ENCODE data around the gene RAD21L1.

Gene RAD21L1

GRCh38 chr20:1296117-1296610, 70.3 kb downstream of the RAD21L1 start:
- DNase-seq (ENCODE audit: low read depth) = no peak

- DNase-seq (ENCODE audit: low read depth) = no peak
These were observed 71.1 kb downstream of the RAD21L1 start for GRCh38 chr20:1296922-1297321.

GRCh38 chr20:1297486-1297885, 71.6 kb downstream of the RAD21L1 start:
- DNase-seq (ENCODE audit: low read depth) = no peak

GRCh38 chr20:1298166-1298565, 72.3 kb downstream of the RAD21L1 start:
- DNase-seq (ENCODE audit: low read depth) = no peak

- no peak for DNase-seq (ENCODE audit: low read depth)
These were observed 73.2 kb downstream of the RAD21L1 start for GRCh38 chr20:1298888-1299511.

GRCh38 chr20:1299522-1299921, 73.7 kb downstream of the RAD21L1 start:
- DNase-seq (ENCODE audit: low read depth) = peak; percentile 26

- DNase-seq (ENCODE audit: low read depth) = no peak
These were observed 74.4 kb downstream of the RAD21L1 start for GRCh38 chr20:1300083-1300840.

- peak; percentile 38 for DNase-seq (ENCODE audit: low read depth)
These were observed 75.2 kb downstream of the RAD21L1 start for GRCh38 chr20:1301031-1301529.

- no peak for DNase-seq (ENCODE audit: low read depth)
These were observed 77.1 kb downstream of the RAD21L1 start for GRCh38 chr20:1302685-1303541.

GRCh38 chr20:1304710-1305515, 79.1 kb downstream of the RAD21L1 start:
- no peak for DNase-seq (ENCODE audit: low read depth)

Data from activated T-cell treated with anti-CD3 and anti-CD28 coated beads for 1 hour (primary cell).